B cell (primary cell): ENCODE measurements around the gene TNRC6C.

ENCODE experiments used
- CTCF ChIP-seq: fragments of 200-600 bp; IDR thresholded peaks from one replicate; pipeline ENCODE4 v1.8.0; 2022; ENCODE audit warnings: antibody characterized with exemption, mild to moderate bottlenecking
- EZH2 ChIP-seq: IDR thresholded peaks from 2 replicates; pipeline ENCODE4 v1.6.1; 2012; ENCODE audit warnings: borderline replicate concordance, low read depth, mild to moderate bottlenecking, moderate library complexity, low read length; ENCODE audit not compliant: insufficient read depth, poor library complexity, severe bottlenecking

DNA sequence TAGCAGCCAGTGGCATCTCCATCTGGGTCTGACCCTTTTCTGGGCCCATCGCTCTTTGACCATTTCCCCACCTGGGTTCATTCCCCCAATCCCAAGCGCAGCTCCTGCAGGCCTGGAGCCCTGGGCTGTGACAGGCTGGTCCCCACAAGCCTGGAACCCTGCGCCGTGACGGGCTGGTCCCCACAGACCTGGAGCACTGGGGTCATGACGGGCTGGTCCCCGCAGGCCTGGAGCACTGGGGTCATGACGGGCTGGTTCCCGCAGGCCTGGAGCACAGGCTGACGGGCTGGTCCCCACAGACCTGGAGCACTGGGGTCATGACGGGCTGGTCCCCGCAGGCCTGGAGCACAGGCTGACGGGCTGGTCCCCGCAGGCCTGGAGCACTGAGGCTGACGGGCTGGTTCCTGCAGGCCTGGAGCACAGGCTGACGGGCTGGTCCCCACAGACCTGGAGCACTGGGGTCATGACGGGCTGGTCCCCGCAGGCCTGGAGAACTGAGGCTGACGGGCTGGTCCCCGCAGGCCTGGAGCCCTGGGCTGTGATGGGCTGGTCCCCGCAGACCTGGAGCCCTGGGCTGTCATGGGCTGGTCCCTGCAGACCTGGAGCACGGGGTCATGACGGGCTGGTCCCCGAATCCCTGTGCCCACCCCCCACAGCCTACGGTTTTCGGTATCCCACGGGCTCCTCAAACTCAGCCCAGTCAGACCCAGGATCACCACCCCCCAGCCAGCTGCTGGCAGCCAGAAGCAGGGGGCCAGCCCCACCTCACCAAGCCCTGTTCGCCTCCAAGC is 153.4 kb downstream of the TNRC6C start:
- TF ChIP-seq EZH2, result no peak
- no peak for TF ChIP-seq CTCF
